GM21717 (cell line): Measurements from ENCODE around the gene RCOR1.

Experiments used
- ATAC-seq: cut with Tn5 transposase; IDR thresholded peaks from one replicate; pipeline ENCODE4 v1.9.1; 2021; ENCODE audit warnings: mild to moderate bottlenecking, moderate library complexity; ENCODE audit not compliant: unreplicated experiment

Gene RCOR1

GRCh38 chr14:102771144-102771543 lies 178.7 kb downstream of the RCOR1 start:
- ATAC-seq: no peak

DNA sequence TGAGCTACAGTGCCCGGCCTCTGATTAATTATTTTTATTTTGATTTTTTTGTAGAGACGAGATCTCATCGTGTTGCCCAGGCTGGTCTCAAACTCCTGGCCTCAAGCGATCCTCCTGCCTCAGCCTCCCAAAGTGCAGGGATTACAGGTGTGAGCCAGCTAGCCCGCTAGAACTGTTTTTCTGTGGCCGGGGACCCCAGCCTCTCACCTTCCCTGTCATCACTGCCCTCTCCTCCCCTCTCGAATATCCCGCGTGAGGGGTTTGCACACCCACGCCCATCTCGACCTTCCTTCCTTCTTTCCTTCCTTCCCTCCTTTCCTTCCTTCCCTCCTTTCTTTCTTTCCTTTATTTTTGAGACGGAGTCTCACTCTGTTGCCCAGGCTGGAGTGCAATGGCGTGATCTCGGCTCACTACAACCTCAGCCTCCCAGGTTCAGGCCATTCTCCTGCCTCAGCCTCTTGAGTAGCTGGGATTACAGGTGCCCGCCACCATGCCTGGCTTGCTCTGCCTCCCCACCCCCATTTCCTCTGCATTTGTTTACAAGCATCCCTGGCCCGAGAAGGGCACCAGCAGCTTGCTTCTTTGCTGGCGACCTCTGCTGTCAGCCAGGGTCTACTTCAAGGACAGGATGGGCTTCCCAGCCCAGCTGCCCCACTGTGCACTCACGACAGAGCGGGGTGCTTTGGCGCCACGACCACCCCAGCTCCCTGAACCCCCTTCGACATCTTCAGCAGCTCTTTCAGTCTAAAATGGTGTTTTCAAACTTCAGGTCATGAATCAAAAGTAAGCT lies 180.5 kb downstream of the RCOR1 start:
- ATAC-seq: no peak

- ATAC-seq: peak; percentile 28
Measured at GRCh38 chr14:102774391-102775153, 182.1 kb downstream of the RCOR1 start.

DNA sequence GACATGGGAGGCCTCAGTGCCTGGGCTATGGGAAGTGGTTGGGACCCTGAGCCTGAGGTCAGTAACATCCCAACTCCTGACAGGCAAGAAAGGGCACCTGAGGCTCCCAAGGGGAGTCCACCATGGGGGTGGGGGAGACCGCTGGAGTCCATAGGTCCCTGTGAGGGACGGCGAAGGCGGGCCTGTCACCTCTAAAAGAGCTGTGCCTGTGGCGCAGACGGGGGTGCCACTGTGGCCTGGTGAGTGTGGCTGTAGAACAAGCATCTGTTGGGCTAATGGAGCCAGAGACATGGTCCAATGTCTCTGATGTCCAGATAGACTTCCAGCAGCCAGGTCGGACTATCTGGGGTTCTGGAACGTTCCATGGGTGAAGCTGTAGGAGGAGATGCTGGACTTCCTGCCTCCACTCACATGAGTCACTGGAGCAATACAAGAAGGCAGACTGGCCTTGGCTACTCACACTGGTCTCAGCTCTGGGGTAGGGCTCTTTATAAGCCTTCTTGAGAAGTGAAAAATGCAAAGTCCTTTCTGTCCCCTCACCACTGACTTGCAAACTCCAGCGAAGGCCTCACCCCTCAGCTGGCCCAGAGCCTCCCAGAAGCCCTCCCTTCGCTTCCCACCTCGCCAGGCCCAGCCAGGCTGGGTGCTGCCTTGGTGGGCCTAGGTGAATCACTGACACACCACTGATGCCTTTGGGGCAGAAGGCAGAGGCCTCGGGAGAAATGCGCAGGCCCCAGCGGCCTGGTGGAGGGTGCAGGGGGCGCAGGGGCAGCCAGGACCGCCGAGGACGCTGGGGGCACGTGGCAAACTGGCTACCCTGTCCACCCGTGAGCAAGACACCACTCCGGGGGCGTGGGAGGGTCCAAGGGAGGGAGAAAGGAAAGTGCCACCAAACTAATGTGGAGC lies 183.7 kb downstream of the RCOR1 start:
- ATAC-seq: no peak

DNA sequence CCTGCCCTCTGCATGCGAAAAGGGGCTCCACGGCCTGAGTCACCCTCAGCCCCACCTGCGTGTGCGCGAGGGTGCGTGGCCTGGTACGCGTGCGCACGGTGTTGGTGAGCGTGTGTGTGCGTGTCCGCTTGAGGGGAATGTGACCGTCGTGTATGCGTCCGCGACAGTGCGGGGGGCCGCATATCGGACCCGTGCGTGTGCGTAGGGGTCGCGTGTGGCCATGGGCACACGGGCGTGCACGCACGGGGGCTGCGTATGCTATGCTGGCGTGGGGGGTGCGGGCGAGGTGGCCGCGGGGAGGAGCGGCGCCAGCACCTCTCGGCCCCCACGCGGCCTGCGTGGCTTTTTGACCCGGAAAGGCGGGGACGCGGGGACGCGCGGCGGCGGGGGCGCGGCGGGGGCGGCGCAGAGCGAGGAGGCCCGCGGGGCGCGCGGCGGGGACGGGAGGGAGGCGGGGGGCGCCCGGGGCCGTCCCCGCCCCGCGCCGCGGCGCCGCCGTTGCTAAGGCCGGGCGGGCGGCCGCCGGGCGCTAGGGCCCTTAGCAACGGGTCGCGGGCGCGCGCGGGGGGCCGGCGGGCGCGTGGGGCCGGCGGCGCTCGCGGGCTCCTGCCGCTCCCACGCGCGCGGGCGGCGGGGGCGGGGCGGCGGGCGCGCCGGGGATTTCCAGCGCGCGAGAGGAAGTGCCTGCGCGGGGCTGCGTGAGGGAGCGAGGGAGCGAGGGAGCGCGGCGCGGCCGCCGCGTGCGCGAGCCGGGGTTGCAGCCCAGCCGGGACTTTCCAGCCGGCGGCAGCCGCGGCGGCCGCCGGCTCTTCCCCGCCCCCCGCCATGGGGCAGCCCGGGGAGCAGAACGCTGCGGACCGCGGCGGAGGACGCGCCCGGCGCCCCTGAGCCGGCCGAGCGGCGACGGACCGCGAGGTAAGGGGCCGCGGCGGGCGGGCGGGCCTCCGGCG lies 184.6 kb downstream of the RCOR1 start, which contains the start of gene TRAF3:
TSS of gene TRAF3 (plus strand) at position 689 of the 950 bp plus-strand sequence. CDS start 92,753 bp downstream, outside the sequence.
- ATAC-seq: peak; percentile 43

DNA sequence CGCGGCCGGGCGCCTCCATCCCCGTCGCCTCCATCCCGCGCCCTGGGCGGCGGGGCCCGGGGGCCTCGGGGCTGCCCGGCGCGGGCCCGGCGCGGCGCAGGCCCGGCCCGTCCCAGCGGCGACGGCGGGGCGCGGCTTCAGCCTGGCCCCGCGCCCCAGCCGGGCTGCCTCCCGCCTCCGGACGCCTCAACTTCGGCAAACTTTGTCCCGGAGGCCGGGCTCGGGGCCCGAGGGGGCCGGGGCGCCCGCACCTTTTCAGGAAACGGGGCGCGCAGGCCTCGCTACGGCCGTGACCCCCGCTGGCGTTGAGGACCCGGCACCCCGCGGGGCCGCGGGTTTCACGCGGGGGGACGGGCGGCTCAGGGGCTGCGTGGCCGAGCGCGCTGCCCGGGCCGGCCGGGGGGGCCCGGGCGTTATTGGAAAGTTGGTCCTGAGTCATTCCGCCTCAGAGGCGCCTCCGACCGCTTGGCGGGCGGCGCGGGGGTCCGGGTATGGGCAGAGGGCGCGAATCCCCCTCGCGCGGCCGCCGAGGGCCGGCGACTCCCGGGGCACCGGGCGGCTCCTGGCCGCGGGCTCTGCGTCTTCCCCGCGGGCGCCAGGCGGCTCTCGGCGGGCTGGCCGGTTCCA lies 185.4 kb downstream of the RCOR1 start:
- peak; percentile 5 for ATAC-seq

DNA sequence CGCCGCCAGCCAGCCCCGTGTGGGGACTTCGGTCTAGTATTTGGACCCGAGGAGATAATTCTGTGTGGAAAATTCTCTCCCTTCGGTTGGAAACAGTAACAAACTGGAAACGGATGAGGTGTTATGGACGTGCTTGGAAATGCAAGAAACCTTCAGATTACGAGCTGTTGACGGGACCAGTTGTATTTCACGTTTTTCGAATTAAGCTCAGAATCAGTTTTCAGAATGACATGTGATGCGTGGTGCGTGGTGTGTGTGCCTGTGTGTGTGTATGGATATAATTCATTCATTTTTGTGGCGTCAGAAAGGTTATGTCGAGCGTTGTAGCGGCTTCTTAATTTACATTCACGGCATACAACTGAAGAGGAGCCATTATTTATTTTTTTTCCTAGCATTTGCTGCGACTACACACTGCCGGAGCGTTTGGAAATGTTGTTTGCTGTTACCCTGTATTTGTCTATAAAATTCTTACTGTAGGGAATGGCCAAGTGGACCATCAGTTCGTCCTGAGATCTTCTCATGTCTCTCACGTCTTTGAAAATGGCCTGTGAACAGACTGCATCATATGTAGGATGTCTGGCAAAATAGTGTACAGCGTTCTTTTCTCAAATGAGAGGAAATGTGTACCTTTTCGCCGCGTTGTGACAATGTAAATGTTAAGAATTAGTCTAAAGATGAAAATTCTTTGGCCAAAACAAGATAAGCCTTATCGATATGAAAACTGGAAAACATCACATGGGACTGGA lies 186.1 kb downstream of the RCOR1 start:
- no peak for ATAC-seq

DNA sequence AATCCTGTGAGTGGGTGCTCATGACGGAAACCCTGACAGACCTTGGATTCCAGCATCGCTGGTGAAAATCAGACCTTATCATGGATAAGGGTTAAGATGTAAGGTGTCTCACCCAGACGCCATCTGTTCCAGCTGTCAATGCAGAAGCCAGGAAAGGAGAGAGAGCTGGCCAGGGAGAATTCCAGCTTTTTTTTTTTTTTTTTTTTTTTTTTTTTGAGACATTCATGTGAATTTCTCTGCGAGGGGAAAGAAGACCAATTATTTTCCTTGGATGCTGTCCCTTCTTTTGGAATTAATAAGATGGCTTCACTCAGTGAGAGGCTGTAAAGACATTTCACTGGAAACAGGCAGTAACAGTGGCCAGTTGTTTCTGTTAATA lies 186.6 kb downstream of the RCOR1 start:
- ATAC-seq: no peak

GRCh38 chr14:102779574-102780315 lies 187.3 kb downstream of the RCOR1 start:
- ATAC-seq: no peak
